ENCODE measurements around the gene SLIT1. TPM values are rescaled to one million over a fixed set of nuclear protein-coding genes. Genes with fewer than 3 reads are reported as not detected.

SLIT1 gene
- polyA plus RNA-seq, 1 donor from 2014 or later = 9.5 TPM

GRCh38 chr10:97111615-97112014, 74.1 kb downstream of the SLIT1 start:
- Histone ChIP-seq H3K27ac (ENCODE audit: low read length) (no peak overlapping the region), H3K79me2 (replicated peaks; ENCODE audit: insufficient read depth, low read length) (no peaks in the 10 kb centered on the region)

DNA sequence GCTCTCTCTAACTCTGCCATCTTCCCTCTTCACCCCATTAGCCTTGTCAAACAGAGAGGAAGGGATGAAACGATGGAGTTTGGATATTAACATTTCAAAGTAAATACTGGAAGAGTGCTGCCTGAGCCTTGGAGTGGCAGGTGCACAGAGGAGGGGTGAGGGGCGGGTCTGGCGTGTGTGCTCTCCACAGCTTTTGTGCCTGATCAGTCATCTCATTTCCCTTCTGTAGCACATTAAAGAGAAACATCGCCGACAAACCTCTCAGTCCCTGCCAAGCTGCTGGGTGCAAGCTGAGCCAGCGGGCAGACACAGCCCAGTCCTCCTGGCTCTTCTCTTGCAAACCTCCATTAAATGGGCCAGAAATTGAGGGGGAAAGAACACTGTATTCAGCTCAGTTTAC, 76.2 kb downstream of the SLIT1 start:
- no peak overlapping the region for H2AFZ ChIP-seq (ENCODE audit: low read depth, low read length)
- no peak for TF ChIP-seq RAD21 (conservative IDR thresholded peaks at IDR 0.05)
- no peak for TF ChIP-seq POLR2AphosphoS5 (IDR thresholded peaks at IDR 0.05)
- no peak for TF ChIP-seq EZH2 (IDR thresholded peaks at IDR 0.05; ENCODE audit: borderline replicate concordance, insufficient read depth, low read length, poor library complexity, severe bottlenecking)
- no peak for TF ChIP-seq SMC3 (conservative IDR thresholded peaks at IDR 0.05; ENCODE audit: poor library complexity)
- no peaks in the 10 kb centered on the region for H3K9me3 ChIP-seq (ENCODE audit: low read length)

More at GRCh38 chr10:97111615-97112014, 74.1 kb downstream of the SLIT1 start:
- no peaks in the 10 kb centered on the region for H3K36me3 ChIP-seq (ENCODE audit: insufficient read depth, low read length)
- H4K20me1 ChIP-seq (ENCODE audit: insufficient read depth) = no peaks in the 10 kb centered on the region
- H3K27me3 ChIP-seq (ENCODE audit: insufficient read depth, low read depth, low read length) = no peaks in the 10 kb centered on the region
- H3K4me2 ChIP-seq (ENCODE audit: low read length) = no peak overlapping the region
- no peaks in the 10 kb centered on the region for H3F3A ChIP-seq (ENCODE audit: insufficient read depth, low read length, poor library complexity, severe bottlenecking)
- H3K9me3 ChIP-seq (ENCODE audit: low read length) = no peaks in the 10 kb centered on the region
- no peaks in the 10 kb centered on the region for H3K9me2 ChIP-seq (ENCODE audit: insufficient read depth, low read length)
- no peak overlapping the region for H2AFZ ChIP-seq (ENCODE audit: low read depth, low read length)
- H3K9ac ChIP-seq (ENCODE audit: low read length) = no peak overlapping the region
- no peak for TF ChIP-seq EZH2 (IDR thresholded peaks at IDR 0.05; ENCODE audit: borderline replicate concordance, insufficient read depth, low read length, poor library complexity, severe bottlenecking)
- no peak for TF ChIP-seq CTCF (IDR thresholded peaks at IDR 0.05; ENCODE audit: poor library complexity, severe bottlenecking)
- TF ChIP-seq MXI1 (conservative IDR thresholded peaks at IDR 0.05; ENCODE audit: poor library complexity, severe bottlenecking) = no peak
- TF ChIP-seq TAF1 (IDR thresholded peaks at IDR 0.05; ENCODE audit: low read depth) = no peak
- TF ChIP-seq, protein P1, sequence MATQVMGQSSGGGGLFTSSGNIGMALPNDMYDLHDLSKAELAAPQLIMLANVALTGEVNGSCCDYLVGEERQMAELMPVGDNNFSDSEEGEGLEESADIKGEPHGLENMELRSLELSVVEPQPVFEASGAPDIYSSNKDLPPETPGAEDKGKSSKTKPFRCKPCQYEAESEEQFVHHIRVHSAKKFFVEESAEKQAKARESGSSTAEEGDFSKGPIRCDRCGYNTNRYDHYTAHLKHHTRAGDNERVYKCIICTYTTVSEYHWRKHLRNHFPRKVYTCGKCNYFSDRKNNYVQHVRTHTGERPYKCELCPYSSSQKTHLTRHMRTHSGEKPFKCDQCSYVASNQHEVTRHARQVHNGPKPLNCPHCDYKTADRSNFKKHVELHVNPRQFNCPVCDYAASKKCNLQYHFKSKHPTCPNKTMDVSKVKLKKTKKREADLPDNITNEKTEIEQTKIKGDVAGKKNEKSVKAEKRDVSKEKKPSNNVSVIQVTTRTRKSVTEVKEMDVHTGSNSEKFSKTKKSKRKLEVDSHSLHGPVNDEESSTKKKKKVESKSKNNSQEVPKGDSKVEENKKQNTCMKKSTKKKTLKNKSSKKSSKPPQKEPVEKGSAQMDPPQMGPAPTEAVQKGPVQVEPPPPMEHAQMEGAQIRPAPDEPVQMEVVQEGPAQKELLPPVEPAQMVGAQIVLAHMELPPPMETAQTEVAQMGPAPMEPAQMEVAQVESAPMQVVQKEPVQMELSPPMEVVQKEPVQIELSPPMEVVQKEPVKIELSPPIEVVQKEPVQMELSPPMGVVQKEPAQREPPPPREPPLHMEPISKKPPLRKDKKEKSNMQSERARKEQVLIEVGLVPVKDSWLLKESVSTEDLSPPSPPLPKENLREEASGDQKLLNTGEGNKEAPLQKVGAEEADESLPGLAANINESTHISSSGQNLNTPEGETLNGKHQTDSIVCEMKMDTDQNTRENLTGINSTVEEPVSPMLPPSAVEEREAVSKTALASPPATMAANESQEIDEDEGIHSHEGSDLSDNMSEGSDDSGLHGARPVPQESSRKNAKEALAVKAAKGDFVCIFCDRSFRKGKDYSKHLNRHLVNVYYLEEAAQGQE (IDR thresholded peaks at IDR 0.05; ENCODE audit: borderline replicate concordance) = no peak
- TF ChIP-seq SMC3 (conservative IDR thresholded peaks at IDR 0.05; ENCODE audit: poor library complexity) = no peak
- TF ChIP-seq POLR2AphosphoS5 (IDR thresholded peaks at IDR 0.05) = no peak
- TF ChIP-seq RAD21 (conservative IDR thresholded peaks at IDR 0.05) = no peak
- TF ChIP-seq EP300 (conservative IDR thresholded peaks at IDR 0.05; ENCODE audit: poor library complexity, severe bottlenecking) = no peak
- no peak overlapping the region for H3K4me3 ChIP-seq (ENCODE audit: low read length)

More for the DNA sequence above, 76.2 kb downstream of the SLIT1 start:
- no peaks in the 10 kb centered on the region for H3K36me3 ChIP-seq (ENCODE audit: insufficient read depth, low read length)
- H4K20me1 ChIP-seq (ENCODE audit: insufficient read depth) = no peaks in the 10 kb centered on the region
- H3K9ac ChIP-seq (ENCODE audit: low read length) = no peak overlapping the region
- H3K4me3 ChIP-seq (ENCODE audit: low read length) = no peak overlapping the region
- peaks cover 1% of the 10 kb centered on the region for H3K27me3 ChIP-seq (ENCODE audit: insufficient read depth, low read depth, low read length)
- no peaks in the 10 kb centered on the region for H3K9me2 ChIP-seq (ENCODE audit: insufficient read depth, low read length)
- H3K79me2 ChIP-seq (replicated peaks; ENCODE audit: insufficient read depth, low read length) = no peaks in the 10 kb centered on the region
- H3K27ac ChIP-seq (ENCODE audit: low read length) = no peak overlapping the region
- no peak overlapping the region for H3K4me2 ChIP-seq (ENCODE audit: low read length)
- no peaks in the 10 kb centered on the region for H3F3A ChIP-seq (ENCODE audit: insufficient read depth, low read length, poor library complexity, severe bottlenecking)

Data from neural cell (in vitro differentiated cells).